Stimulated activated naive CD8-positive, alpha-beta T cell treated with anti-CD3 and anti-CD28 coated beads, Interleukin-15, Interleukin-2, amounts not matched to agents 100 U/mL and 50 U/mL, for 24 hours (primary cell): ENCODE measurements around the gene ATP1A4.
A peak's percentile ranks its signal among the peaks of the same experiment; 100 is the strongest.

Experiments used
- ATAC-seq: fragments of 150-1000 bp; cut with Tn5 transposase; one replicate; pipeline ENCODE4 v1.10.0; 2021
- DNase-seq: peaks from one replicate; pipeline ENCODE4 v3.0.0; 2021

The ATP1A4 gene

GRCh38 chr1:160206421-160207117, 55.2 kb downstream of the ATP1A4 start:
- DNase-seq (no peak), ATAC-seq (no peak)

- ATAC-seq = no peak
- DNase-seq = no peak
These were observed 55.8 kb downstream of the ATP1A4 start for GRCh38 chr1:160207118-160207650.

GRCh38 chr1:160207771-160208556, 56.6 kb downstream of the ATP1A4 start:
- DNase-seq = no peak
- ATAC-seq = no peak

- no peak for ATAC-seq
- DNase-seq = no peak
These were observed 57.3 kb downstream of the ATP1A4 start for GRCh38 chr1:160208557-160209320.

- no peak for DNase-seq
These were observed 58.1 kb downstream of the ATP1A4 start for GRCh38 chr1:160209321-160210046.

GRCh38 chr1:160210561-160210960, 59.2 kb downstream of the ATP1A4 start:
- ATAC-seq (no peak), DNase-seq (no peak)

More at GRCh38 chr1:160209321-160210046, 58.1 kb downstream of the ATP1A4 start:
- ATAC-seq = no peak

GRCh38 chr1:160211046-160211790, 59.8 kb downstream of the ATP1A4 start:
- DNase-seq (no peak), ATAC-seq (no peak)

GRCh38 chr1:160214481-160215140, 63.2 kb downstream of the ATP1A4 start:
- ATAC-seq (no peak), DNase-seq (no peak)

GRCh38 chr1:160216301-160216700, 64.9 kb downstream of the ATP1A4 start:
- no peak for DNase-seq

GRCh38 chr1:160217481-160218051, 66.2 kb downstream of the ATP1A4 start:
- ATAC-seq = no peak
- no peak for DNase-seq

More at GRCh38 chr1:160216301-160216700, 64.9 kb downstream of the ATP1A4 start:
- no peak for ATAC-seq

GRCh38 chr1:160219062-160219929, 67.9 kb downstream of the ATP1A4 start:
- ATAC-seq = peak; percentile 25
- no peak for DNase-seq

- no peak for DNase-seq
These were observed 68.9 kb downstream of the ATP1A4 start for GRCh38 chr1:160220301-160220700.

GRCh38 chr1:160221089-160221488, 69.7 kb downstream of the ATP1A4 start:
- no peak for ATAC-seq
- no peak for DNase-seq

More at GRCh38 chr1:160220301-160220700, 68.9 kb downstream of the ATP1A4 start:
- ATAC-seq = no peak

GRCh38 chr1:160222546-160222945, 71.1 kb downstream of the ATP1A4 start:
- DNase-seq (no peak), ATAC-seq (no peak)

- ATAC-seq (no peak), DNase-seq (no peak)
These were observed 73.2 kb downstream of the ATP1A4 start for GRCh38 chr1:160224606-160225005.

- no peak for DNase-seq
- no peak for ATAC-seq
These were observed 73.9 kb downstream of the ATP1A4 start for GRCh38 chr1:160225345-160225744.

- ATAC-seq (no peak), DNase-seq (no peak)
These were observed 75.2 kb downstream of the ATP1A4 start for GRCh38 chr1:160226623-160227022.

GRCh38 chr1:160227034-160227433, 75.6 kb downstream of the ATP1A4 start:
- DNase-seq (no peak), ATAC-seq (no peak)

- DNase-seq = no peak
- no peak for ATAC-seq
These were observed 76.2 kb downstream of the ATP1A4 start for GRCh38 chr1:160227561-160227960.
